ENCODE measurements around the gene RNF208.
A peak's percentile ranks its signal among the peaks of the same experiment; 100 is the strongest.

The RNF208 gene

DNA sequence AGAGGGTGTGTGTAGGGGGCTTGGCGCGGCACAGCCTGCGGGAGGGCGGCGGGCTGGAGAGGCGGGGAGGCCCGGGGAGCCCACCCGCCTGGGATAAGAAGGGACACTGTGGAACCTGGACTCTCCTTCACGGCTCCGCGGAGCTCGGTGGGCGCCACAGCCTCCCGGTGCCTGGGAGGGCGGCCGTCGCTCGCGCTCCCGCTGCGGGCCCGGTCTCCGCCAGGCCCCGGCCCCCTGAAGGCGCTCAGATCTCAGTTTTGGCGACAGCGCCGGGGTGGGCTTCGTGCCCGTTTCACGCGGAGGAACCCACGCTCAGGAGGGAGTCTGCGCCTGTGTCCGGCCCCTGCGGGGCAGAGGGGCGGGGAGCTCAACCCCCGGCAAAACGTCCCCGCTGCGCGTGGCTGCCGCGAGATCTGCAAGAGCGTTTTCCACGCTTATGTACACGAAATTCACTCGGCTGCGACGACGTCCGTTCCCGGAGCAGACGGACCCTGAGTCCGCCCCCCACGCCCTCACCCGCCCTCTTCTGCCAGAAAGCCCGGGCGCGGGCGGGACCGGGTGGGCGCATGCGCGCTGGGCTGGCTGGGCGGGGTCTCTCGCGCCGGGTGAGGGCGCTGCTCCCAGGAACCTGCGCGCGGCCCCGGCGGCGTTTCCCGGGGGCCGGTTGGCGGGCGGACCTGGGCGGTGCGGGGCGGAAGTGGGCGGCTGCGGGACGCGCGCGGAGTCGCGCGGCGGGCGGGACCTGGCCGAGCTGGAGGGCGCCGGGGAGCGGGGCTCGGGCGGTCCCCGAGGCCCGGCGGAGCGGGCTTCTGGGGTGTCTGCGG, 32.8 kb upstream of the RNF208 start, which contains the start of gene NELFB (continued):
- TF ChIP-seq YY1 (tag by site-specific recombination; IDR thresholded peaks at IDR 0.05) (peak; percentile 9; the same call in 1 of the 2 replicates), ZXDB (tag by site-specific recombination; IDR thresholded peaks at IDR 0.05) (peak; percentile 58), ZNF239 (tag by site-specific recombination; IDR thresholded peaks at IDR 0.05) (no peak), ZNF133 (tag by site-specific recombination; IDR thresholded peaks at IDR 0.05) (no peak), EGR2 (tag by site-specific recombination; IDR thresholded peaks at IDR 0.05; ENCODE audit: low read depth) (peak; percentile 85), ZNF48 (tag by site-specific recombination; IDR thresholded peaks at IDR 0.05) (no peak), ZFHX2 (tag by site-specific recombination; conservative IDR thresholded peaks at IDR 0.05) (peak; percentile 94), ZNF626 (tag by site-specific recombination; IDR thresholded peaks at IDR 0.05) (no peak), TRIM28 (IDR thresholded peaks at IDR 0.05; ENCODE audit: borderline replicate concordance, low read length) (no peak), ZNF600 (tag by site-specific recombination; IDR thresholded peaks at IDR 0.05) (no peak), SP3 (tag by site-specific recombination; IDR thresholded peaks at IDR 0.05) (peak; percentile 70), ZNF510 (tag by site-specific recombination; IDR thresholded peaks at IDR 0.05; ENCODE audit: insufficient replicate concordance) (no peak), ZNF121 (tag by site-specific recombination; IDR thresholded peaks at IDR 0.05) (0 out of 2 replicates have a peak, but pooled peaks have one; percentile 21), ZNF391 (tag by site-specific recombination; IDR thresholded peaks at IDR 0.05; ENCODE audit: borderline replicate concordance, low read depth) (no peak; the same call in 1 of the 2 replicates), ZNF266 (tag by site-specific recombination; IDR thresholded peaks at IDR 0.05; ENCODE audit: low read depth) (no peak), ZNF2 (tag by site-specific recombination; IDR thresholded peaks at IDR 0.05) (no peak; the same call in 1 of the 2 replicates), ZNF670 (tag by site-specific recombination; IDR thresholded peaks at IDR 0.05; ENCODE audit: low read depth) (no peak), BCL11A (tag by site-specific recombination; IDR thresholded peaks at IDR 0.05; ENCODE audit: low read depth) (no peak), ZNF747 (tag by site-specific recombination; IDR thresholded peaks at IDR 0.05) (no peak), ZNF114 (tag by site-specific recombination; IDR thresholded peaks at IDR 0.05) (no peak), ZNF521 (tag by site-specific recombination; IDR thresholded peaks at IDR 0.05) (no peak), ZNF596 (tag by site-specific recombination; IDR thresholded peaks at IDR 0.05) (peak; percentile 31; the same call in 1 of the 2 replicates), ZNF501 (tag by site-specific recombination; IDR thresholded peaks at IDR 0.05) (no peak), OSR2 (tag by site-specific recombination; IDR thresholded peaks at IDR 0.05) (no peak), ZNF585B (tag by site-specific recombination; IDR thresholded peaks at IDR 0.05) (no peak)
- TF ChIP-seq, protein P1, sequence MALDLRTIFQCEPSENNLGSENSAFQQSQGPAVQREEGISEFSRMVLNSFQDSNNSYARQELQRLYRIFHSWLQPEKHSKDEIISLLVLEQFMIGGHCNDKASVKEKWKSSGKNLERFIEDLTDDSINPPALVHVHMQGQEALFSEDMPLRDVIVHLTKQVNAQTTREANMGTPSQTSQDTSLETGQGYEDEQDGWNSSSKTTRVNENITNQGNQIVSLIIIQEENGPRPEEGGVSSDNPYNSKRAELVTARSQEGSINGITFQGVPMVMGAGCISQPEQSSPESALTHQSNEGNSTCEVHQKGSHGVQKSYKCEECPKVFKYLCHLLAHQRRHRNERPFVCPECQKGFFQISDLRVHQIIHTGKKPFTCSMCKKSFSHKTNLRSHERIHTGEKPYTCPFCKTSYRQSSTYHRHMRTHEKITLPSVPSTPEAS (tag by site-specific recombination; IDR thresholded peaks at IDR 0.05), result no peak
- TF ChIP-seq, protein P2, sequence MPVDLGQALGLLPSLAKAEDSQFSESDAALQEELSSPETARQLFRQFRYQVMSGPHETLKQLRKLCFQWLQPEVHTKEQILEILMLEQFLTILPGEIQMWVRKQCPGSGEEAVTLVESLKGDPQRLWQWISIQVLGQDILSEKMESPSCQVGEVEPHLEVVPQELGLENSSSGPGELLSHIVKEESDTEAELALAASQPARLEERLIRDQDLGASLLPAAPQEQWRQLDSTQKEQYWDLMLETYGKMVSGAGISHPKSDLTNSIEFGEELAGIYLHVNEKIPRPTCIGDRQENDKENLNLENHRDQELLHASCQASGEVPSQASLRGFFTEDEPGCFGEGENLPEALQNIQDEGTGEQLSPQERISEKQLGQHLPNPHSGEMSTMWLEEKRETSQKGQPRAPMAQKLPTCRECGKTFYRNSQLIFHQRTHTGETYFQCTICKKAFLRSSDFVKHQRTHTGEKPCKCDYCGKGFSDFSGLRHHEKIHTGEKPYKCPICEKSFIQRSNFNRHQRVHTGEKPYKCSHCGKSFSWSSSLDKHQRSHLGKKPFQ (tag by site-specific recombination; IDR thresholded peaks at IDR 0.05), result no peak
- TF ChIP-seq, protein P3, sequence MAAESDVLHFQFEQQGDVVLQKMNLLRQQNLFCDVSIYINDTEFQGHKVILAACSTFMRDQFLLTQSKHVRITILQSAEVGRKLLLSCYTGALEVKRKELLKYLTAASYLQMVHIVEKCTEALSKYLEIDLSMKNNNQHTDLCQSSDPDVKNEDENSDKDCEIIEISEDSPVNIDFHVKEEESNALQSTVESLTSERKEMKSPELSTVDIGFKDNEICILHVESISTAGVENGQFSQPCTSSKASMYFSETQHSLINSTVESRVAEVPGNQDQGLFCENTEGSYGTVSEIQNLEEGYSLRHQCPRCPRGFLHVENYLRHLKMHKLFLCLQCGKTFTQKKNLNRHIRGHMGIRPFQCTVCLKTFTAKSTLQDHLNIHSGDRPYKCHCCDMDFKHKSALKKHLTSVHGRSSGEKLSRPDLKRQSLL (tag by site-specific recombination; IDR thresholded peaks at IDR 0.05), result peak; percentile 55; the same call in 1 of the 2 replicates
- TF ChIP-seq, protein P4, sequence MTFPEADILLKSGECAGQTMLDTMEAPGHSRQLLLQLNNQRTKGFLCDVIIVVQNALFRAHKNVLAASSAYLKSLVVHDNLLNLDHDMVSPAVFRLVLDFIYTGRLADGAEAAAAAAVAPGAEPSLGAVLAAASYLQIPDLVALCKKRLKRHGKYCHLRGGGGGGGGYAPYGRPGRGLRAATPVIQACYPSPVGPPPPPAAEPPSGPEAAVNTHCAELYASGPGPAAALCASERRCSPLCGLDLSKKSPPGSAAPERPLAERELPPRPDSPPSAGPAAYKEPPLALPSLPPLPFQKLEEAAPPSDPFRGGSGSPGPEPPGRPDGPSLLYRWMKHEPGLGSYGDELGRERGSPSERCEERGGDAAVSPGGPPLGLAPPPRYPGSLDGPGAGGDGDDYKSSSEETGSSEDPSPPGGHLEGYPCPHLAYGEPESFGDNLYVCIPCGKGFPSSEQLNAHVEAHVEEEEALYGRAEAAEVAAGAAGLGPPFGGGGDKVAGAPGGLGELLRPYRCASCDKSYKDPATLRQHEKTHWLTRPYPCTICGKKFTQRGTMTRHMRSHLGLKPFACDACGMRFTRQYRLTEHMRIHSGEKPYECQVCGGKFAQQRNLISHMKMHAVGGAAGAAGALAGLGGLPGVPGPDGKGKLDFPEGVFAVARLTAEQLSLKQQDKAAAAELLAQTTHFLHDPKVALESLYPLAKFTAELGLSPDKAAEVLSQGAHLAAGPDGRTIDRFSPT (tag by site-specific recombination; IDR thresholded peaks at IDR 0.05), result no peak; the same call in 1 of the 2 replicates
- TF ChIP-seq, protein P5, sequence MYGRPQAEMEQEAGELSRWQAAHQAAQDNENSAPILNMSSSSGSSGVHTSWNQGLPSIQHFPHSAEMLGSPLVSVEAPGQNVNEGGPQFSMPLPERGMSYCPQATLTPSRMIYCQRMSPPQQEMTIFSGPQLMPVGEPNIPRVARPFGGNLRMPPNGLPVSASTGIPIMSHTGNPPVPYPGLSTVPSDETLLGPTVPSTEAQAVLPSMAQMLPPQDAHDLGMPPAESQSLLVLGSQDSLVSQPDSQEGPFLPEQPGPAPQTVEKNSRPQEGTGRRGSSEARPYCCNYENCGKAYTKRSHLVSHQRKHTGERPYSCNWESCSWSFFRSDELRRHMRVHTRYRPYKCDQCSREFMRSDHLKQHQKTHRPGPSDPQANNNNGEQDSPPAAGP (tag by site-specific recombination; IDR thresholded peaks at IDR 0.05), result no peak; the same call in 1 of the 2 replicates
- TF ChIP-seq, protein P6, sequence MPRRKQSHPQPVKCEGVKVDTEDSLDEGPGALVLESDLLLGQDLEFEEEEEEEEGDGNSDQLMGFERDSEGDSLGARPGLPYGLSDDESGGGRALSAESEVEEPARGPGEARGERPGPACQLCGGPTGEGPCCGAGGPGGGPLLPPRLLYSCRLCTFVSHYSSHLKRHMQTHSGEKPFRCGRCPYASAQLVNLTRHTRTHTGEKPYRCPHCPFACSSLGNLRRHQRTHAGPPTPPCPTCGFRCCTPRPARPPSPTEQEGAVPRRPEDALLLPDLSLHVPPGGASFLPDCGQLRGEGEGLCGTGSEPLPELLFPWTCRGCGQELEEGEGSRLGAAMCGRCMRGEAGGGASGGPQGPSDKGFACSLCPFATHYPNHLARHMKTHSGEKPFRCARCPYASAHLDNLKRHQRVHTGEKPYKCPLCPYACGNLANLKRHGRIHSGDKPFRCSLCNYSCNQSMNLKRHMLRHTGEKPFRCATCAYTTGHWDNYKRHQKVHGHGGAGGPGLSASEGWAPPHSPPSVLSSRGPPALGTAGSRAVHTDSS (tag by site-specific recombination; IDR thresholded peaks at IDR 0.05), result peak; percentile 20; the same call in 1 of the 2 replicates
- TF ChIP-seq, protein P7, sequence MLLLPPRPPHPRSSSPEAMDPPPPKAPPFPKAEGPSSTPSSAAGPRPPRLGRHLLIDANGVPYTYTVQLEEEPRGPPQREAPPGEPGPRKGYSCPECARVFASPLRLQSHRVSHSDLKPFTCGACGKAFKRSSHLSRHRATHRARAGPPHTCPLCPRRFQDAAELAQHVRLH (tag by site-specific recombination; IDR thresholded peaks at IDR 0.05), result no peak

Measured in HEK293 (cell line).